ENCODE data around the gene CEP250.

- TF ChIP-seq CTCF (IDR thresholded peaks at IDR 0.05; ENCODE audit: low read depth, low read length, poor library complexity, severe bottlenecking) (no peak), EZH2phosphoT487 (IDR thresholded peaks at IDR 0.05; ENCODE audit: borderline replicate concordance, low read length) (no peak)
Measured at GRCh38 chr20:35542990-35543389, 87.6 kb downstream of the CEP250 start.

All from DOHH2 (cell line).